Neural progenitor cell (in vitro differentiated cells): ENCODE results near the gene LY6G5C. TPM values are rescaled to one million over a fixed set of nuclear protein-coding genes. Genes with fewer than 3 reads are reported as not detected.

ENCODE experiments used
- DNase-seq: peaks from one replicate; pipeline ENCODE4 v3.0.0-alpha.2; 2016; ENCODE audit warnings: low spot score
- H2AFZ ChIP-seq: fragments of 200-600 bp; sonication (generic); replicated peaks from 2 replicates; pipeline ENCODE4 v1.6.1; 2016; ENCODE audit warnings: antibody characterized with exemption
- H3F3A ChIP-seq: fragments of 200-600 bp; sonication (generic); 2 replicates; pipeline ENCODE4 v1.6.1; 2016; ENCODE audit warnings: antibody characterized with exemption, low read depth
- H3K27ac ChIP-seq: fragments of 200-600 bp; sonication (generic); 2 replicates; pipeline ENCODE4 v1.5.1; 2016; ENCODE audit warnings: mild to moderate bottlenecking
- H3K27me3 ChIP-seq: fragments of 200-600 bp; sonication (generic); 2 replicates; pipeline ENCODE4 v1.6.1; 2016; ENCODE audit warnings: mild to moderate bottlenecking, moderate library complexity
- H3K36me3 ChIP-seq: fragments of 200-600 bp; sonication (generic); 2 replicates; pipeline ENCODE4 v1.5.1; 2016
- H3K4me1 ChIP-seq: fragments of 200-600 bp; sonication (generic); 2 replicates; pipeline ENCODE4 v1.6.1; 2016; ENCODE audit warnings: mixed run types
- H3K4me2 ChIP-seq: fragments of 200-600 bp; sonication (generic); 2 replicates; pipeline ENCODE4 v1.6.1; 2016
- H3K4me3 ChIP-seq: fragments of 200-600 bp; sonication (generic); 2 replicates; pipeline ENCODE4 v1.5.1; 2016
- H3K79me2 ChIP-seq: fragments of 200-600 bp; sonication (generic); 2 replicates; pipeline ENCODE4 v1.6.1; 2016; ENCODE audit warnings: low read depth
- H3K9ac ChIP-seq: fragments of 200-600 bp; sonication (generic); 2 replicates; pipeline ENCODE4 v1.6.1; 2016
- H3K9me3 ChIP-seq: fragments of 200-600 bp; sonication (generic); 2 replicates; pipeline ENCODE4 v1.5.1; 2016; ENCODE audit warnings: low read depth
- H4K20me1 ChIP-seq: fragments of 200-600 bp; sonication (generic); 2 replicates; pipeline ENCODE4 v1.6.1; 2016; ENCODE audit warnings: low read depth
- H3K27ac Mint-ChIP-seq: 3 replicates; pipeline ENCODE4 v1.8.0; 2021; ENCODE audit warnings: mixed read lengths
- H3K27me3 Mint-ChIP-seq: 2 replicates; pipeline ENCODE4 v1.8.0; 2022; ENCODE audit warnings: low read depth, mild to moderate bottlenecking, inconsistent platforms, moderate library complexity, mixed read lengths; ENCODE audit not compliant: insufficient read depth
- H3K36me3 Mint-ChIP-seq: 3 replicates; pipeline ENCODE4 v1.8.0; 2021; ENCODE audit warnings: mixed read lengths
- H3K4me1 Mint-ChIP-seq: 3 replicates; pipeline ENCODE4 v1.8.0; 2021; ENCODE audit warnings: mixed read lengths
- H3K4me3 Mint-ChIP-seq: 3 replicates; pipeline ENCODE4 v1.8.0; 2021; ENCODE audit warnings: mild to moderate bottlenecking, moderate library complexity, mixed read lengths
- H3K9me3 Mint-ChIP-seq: 3 replicates; pipeline ENCODE4 v1.8.0; 2020; ENCODE audit warnings: mixed read lengths
- EZH2 ChIP-seq: fragments of 200-600 bp; sonication (generic); IDR thresholded peaks from 2 replicates; pipeline ENCODE4 v1.6.1; 2017; ENCODE audit warnings: antibody characterized with exemption, mild to moderate bottlenecking, moderate library complexity
- EZH2phosphoT487 ChIP-seq: fragments of 200-600 bp; sonication (generic); IDR thresholded peaks from 2 replicates; pipeline ENCODE4 v1.6.1; 2017; ENCODE audit warnings: antibody characterized with exemption
- total RNA-seq: library from RNA; depleted of rRNA; stranded (reverse); fragments of >200 nt; gene quantifications from 2 replicates; pipeline ENCODE4 v1.2.3, GENCODE V29; 2015; ENCODE audit warnings: low replicate concordance
- TF ChIP-seq, protein P1 (sequence below): fragments of 200-600 bp; sonication (generic); IDR thresholded peaks from 2 replicates; pipeline ENCODE4 v1.5.1; 2017; ENCODE audit warnings: antibody characterized with exemption, mild to moderate bottlenecking

The LY6G5C gene
- total RNA-seq, 1 donor from 2014 or later: not detected

DNA sequence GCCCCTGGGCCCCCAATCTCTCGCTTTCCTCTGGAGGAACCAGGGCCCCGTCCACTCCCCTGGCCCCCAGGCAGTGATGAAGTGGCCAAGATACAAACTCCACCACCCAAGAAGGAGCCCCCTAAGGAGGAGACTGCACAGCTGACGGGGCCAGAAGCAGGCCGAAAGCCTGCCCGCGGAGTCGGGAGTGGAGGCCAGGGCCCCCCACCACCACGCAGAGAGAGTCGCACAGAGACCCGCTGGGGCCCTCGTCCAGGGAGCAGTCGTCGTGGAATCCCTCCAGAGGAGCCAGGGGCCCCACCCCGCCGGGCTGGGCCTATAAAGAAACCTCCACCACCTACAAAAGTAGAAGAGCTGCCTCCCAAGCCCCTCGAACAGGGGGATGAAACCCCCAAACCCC is 49.7 kb downstream of the LY6G5C start:
- Histone ChIP-seq H2AFZ (no peak overlapping the region), H3K4me1 (no peaks in the 10 kb centered on the region), H3F3A (peaks cover 69% of the 10 kb centered on the region), H3K4me3 (no peak overlapping the region), H3K27ac (no peak overlapping the region), H3K4me2 (no peak overlapping the region), H3K36me3 (peaks cover 23% of the 10 kb centered on the region), H4K20me1 (peaks cover 90% of the 10 kb centered on the region), H3K9me3 (no peaks in the 10 kb centered on the region), H3K9ac (no peak overlapping the region), H3K27me3 (no peaks in the 10 kb centered on the region), H3K79me2 (peaks cover 61% of the 10 kb centered on the region)
- H3K4me1 Mint-ChIP-seq: peaks cover 2% of the 10 kb centered on the region
- peaks cover 8% of the 10 kb centered on the region for H3K27me3 Mint-ChIP-seq
- no peak for TF ChIP-seq EZH2
- H3K9me3 Mint-ChIP-seq: no peaks in the 10 kb centered on the region
- no peak overlapping the region for H3K4me3 Mint-ChIP-seq
- no peak for DNase-seq
- no peak overlapping the region for H3K27ac Mint-ChIP-seq
- H3K36me3 Mint-ChIP-seq: peaks cover 58% of the 10 kb centered on the region

DNA sequence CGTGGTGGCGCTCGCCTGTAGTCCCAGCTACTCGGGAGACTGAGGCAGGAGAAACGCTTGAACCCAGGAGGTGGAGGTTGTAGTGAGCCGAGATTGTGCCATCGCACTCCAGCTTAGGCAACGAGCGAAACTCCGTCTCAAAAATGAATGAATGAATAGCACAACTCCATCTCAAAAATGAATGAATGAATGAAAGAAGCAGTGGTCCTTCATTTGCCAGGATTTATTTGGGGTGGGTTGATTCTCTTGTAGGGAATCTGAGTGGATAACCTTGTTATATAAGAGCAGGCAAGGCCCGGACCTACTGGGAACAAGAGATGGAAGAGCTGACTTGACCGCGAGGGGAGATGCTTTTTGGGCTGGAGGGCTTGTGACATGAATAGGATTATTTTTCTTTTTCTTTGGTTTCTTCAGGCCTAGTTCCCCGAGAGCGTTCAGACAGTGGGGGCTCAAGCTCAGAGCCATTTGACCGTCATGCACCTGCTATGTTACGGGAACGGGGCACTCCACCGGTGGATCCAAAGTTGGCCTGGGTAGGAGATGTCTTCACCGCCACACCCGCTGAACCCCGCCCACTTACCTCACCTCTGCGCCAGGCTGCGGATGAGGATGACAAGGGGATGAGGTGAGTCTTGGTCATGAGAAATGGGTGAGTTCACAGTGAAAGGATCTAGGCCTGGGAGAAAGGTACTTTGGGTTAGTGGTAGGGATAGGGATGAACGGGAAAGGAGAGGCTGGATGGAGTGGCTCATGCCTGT is 50.5 kb downstream of the LY6G5C start:
- DNase-seq: no peak
- Histone ChIP-seq H4K20me1 (peaks cover 92% of the 10 kb centered on the region), H3K4me2 (no peak overlapping the region), H3K4me1 (no peaks in the 10 kb centered on the region), H3K4me3 (no peak overlapping the region), H3K27ac (no peak overlapping the region), H3K9me3 (no peaks in the 10 kb centered on the region), H3K27me3 (no peaks in the 10 kb centered on the region), H3F3A (peaks cover 70% of the 10 kb centered on the region), H3K9ac (no peak overlapping the region), H3K36me3 (peaks cover 29% of the 10 kb centered on the region), H3K79me2 (peaks cover 70% of the 10 kb centered on the region), H2AFZ (no peak overlapping the region)
- Mint-ChIP-seq H3K27me3 (peaks cover 13% of the 10 kb centered on the region), H3K9me3 (no peaks in the 10 kb centered on the region), H3K4me3 (no peak overlapping the region), H3K36me3 (peaks cover 61% of the 10 kb centered on the region), H3K4me1 (peaks cover 2% of the 10 kb centered on the region), H3K27ac (no peak overlapping the region)
- TF ChIP-seq, protein P1, sequence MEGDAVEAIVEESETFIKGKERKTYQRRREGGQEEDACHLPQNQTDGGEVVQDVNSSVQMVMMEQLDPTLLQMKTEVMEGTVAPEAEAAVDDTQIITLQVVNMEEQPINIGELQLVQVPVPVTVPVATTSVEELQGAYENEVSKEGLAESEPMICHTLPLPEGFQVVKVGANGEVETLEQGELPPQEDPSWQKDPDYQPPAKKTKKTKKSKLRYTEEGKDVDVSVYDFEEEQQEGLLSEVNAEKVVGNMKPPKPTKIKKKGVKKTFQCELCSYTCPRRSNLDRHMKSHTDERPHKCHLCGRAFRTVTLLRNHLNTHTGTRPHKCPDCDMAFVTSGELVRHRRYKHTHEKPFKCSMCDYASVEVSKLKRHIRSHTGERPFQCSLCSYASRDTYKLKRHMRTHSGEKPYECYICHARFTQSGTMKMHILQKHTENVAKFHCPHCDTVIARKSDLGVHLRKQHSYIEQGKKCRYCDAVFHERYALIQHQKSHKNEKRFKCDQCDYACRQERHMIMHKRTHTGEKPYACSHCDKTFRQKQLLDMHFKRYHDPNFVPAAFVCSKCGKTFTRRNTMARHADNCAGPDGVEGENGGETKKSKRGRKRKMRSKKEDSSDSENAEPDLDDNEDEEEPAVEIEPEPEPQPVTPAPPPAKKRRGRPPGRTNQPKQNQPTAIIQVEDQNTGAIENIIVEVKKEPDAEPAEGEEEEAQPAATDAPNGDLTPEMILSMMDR: no peak
- TF ChIP-seq EZH2 (no peak), EZH2phosphoT487 (no peak)

DNA sequence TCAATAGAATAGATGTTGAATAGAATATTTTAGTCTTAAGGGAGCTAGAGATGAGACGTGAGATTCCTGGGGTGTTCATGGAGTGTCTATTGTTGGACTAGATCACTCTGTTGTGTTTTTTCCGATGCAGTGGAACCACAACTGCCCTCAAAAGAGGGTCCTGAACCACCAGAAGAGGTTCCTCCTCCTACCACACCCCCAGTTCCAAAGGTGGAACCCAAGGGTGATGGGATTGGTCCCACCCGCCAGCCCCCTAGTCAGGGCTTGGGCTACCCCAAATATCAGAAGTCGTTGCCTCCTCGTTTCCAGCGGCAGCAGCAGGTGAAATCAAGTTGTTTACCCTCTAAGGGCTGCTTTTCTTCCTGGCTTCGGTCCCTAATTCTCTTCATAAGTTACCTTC is 51.9 kb downstream of the LY6G5C start:
- H3K9me3 Mint-ChIP-seq: no peaks in the 10 kb centered on the region
- no peak overlapping the region for H3K27ac Mint-ChIP-seq
- H3K4me1 Mint-ChIP-seq: peaks cover 2% of the 10 kb centered on the region
- Histone ChIP-seq H3K9ac (no peak overlapping the region), H3F3A (peaks cover 62% of the 10 kb centered on the region), H2AFZ (no peak overlapping the region), H3K4me1 (no peaks in the 10 kb centered on the region), H3K9me3 (no peaks in the 10 kb centered on the region), H3K27me3 (no peaks in the 10 kb centered on the region), H3K4me3 (no peak overlapping the region), H3K4me2 (no peak overlapping the region), H4K20me1 (peaks cover 89% of the 10 kb centered on the region), H3K36me3 (peaks cover 31% of the 10 kb centered on the region), H3K27ac (no peak overlapping the region), H3K79me2 (peaks cover 80% of the 10 kb centered on the region)
- no peak overlapping the region for H3K4me3 Mint-ChIP-seq
- no peak for DNase-seq
- peaks cover 13% of the 10 kb centered on the region for H3K27me3 Mint-ChIP-seq
- peaks cover 64% of the 10 kb centered on the region for H3K36me3 Mint-ChIP-seq
- TF ChIP-seq EZH2 (no peak), EZH2phosphoT487 (no peak)
- TF ChIP-seq, protein P1: no peak

DNA sequence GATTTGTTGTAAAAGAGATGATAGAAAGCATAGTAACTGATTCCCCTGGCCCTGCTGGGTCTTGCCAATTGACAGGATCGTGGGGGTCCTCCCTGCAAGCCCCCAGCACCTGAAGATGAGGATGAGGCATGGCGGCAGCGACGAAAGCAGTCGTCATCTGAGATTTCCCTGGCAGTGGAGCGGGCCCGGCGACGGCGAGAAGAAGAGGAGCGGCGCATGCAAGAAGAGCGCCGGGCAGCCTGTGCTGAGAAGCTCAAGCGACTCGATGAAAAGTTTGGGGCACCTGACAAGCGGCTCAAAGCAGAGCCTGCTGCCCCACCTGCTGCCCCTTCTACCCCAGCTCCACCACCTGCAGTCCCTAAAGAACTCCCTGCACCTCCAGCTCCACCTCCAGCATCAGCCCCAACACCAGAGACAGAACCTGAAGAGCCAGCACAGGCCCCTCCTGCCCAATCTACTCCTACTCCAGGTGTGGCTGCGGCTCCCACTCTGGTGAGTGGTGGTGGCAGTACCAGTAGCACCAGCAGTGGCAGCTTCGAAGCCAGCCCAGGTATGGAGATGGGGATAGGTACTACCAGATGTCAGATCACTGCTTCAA is 53.1 kb downstream of the LY6G5C start:
- Histone ChIP-seq H3F3A (peaks cover 55% of the 10 kb centered on the region), H3K4me3 (no peak overlapping the region), H4K20me1 (peaks cover 91% of the 10 kb centered on the region), H3K27me3 (no peaks in the 10 kb centered on the region), H3K27ac (no peak overlapping the region), H2AFZ (no peak overlapping the region), H3K9ac (no peak overlapping the region), H3K9me3 (no peaks in the 10 kb centered on the region), H3K4me1 (peaks cover 3% of the 10 kb centered on the region), H3K36me3 (peaks cover 36% of the 10 kb centered on the region), H3K4me2 (no peak overlapping the region), H3K79me2 (peaks cover 82% of the 10 kb centered on the region)
- Mint-ChIP-seq H3K27ac (no peak overlapping the region), H3K4me3 (peak overlapping the region; percentile 11), H3K9me3 (no peaks in the 10 kb centered on the region), H3K27me3 (peaks cover 13% of the 10 kb centered on the region), H3K36me3 (peaks cover 65% of the 10 kb centered on the region), H3K4me1 (peaks cover 2% of the 10 kb centered on the region)
- TF ChIP-seq EZH2phosphoT487 (no peak), EZH2 (no peak)
- TF ChIP-seq, protein P1: no peak
- DNase-seq: no peak
